HepG2 (cell line): Measurements from ENCODE around the gene ZDHHC19. TPM values are rescaled to one million over a fixed set of nuclear protein-coding genes. Genes with fewer than 3 reads are reported as not detected.

Source experiments
- ATAC-seq: fragments of 200-7000 bp; cut with Tn5 transposase; 3 replicates; pipeline ENCODE4 v1.9.1; 2020; ENCODE audit warnings: mild to moderate bottlenecking, moderate library complexity
- BruUV-seq: library from RNA; stranded (reverse); fragments of 400-500 nt; replicated peaks from 2 replicates; lab custom pipeline; 2021; lab: Mats Ljungman, UMichigan
- CTCF ChIA-PET: fragments of 300-600 bp; formaldehyde crosslinking; extraction: SDS; loops from one replicate; lab custom pipeline; 2021; ENCODE audit warnings: low total read pairs, inconsistent platforms, low intra/inter-chr PET ratio; lab: Yijun Ruan, JAX
- POLR2A ChIA-PET: fragments of 350-600 bp; sonication (Branson Sonifier 250); formaldehyde crosslinking; loops from one replicate; lab custom pipeline; 2020; ENCODE audit warnings: antibody characterized with exemption, inconsistent platforms; lab: Yijun Ruan, JAX
- DNase-seq: peaks from one replicate; pipeline ENCODE4 v3.0.0-alpha.2; 2015; ENCODE audit warnings: low spot score
- FAIRE-seq: peaks from 3 replicates; lab custom pipeline; 2011; peaks lifted over from hg19 to GRCh38; lab: Jason Lieb, UNC
- H2AFZ ChIP-seq: one replicate; pipeline ENCODE4 v1.6.1; 2011; ENCODE audit warnings: low read length, inconsistent platforms
- H3K27ac ChIP-seq: fragments of 300-600 bp; 3 replicates; pipeline ENCODE4 v1.8.0; 2011; ENCODE audit warnings: mixed run types, mild to moderate bottlenecking, mixed read lengths, low read length, inconsistent platforms; ENCODE audit not compliant: insufficient read depth; ENCODE audit errors: extremely low read length
- H3K27me3 ChIP-seq, 2 experiments: fragments of 200-600 bp in 1 of 2; 2 replicates in 1 of 2; 3 replicates in 1 of 2; pipeline versions ENCODE4 v1.6.0 to v1.8.0; 2011; ENCODE audit warnings: low read length in 2 of 2, mild to moderate bottlenecking in 2 of 2, moderate library complexity in 2 of 2, inconsistent platforms in 1 of 2; ENCODE audit not compliant: insufficient read depth in 2 of 2, control insufficient read depth in 1 of 2
- H3K36me3 ChIP-seq, 2 experiments: fragments of 200-600 bp in 1 of 2; replicated peaks in 1 of 2; 2 replicates in 1 of 2; 3 replicates in 1 of 2; pipeline versions ENCODE4 v1.5.1 to v1.8.0; 2011; ENCODE audit warnings: low read length in 2 of 2, inconsistent platforms in 1 of 2; ENCODE audit not compliant: insufficient read depth in 2 of 2, control insufficient read depth in 1 of 2
- H3K4me1 ChIP-seq: 2 replicates; pipeline ENCODE4 v1.5.1; 2012; ENCODE audit warnings: low read length, inconsistent platforms; ENCODE audit not compliant: insufficient read depth
- H3K4me2 ChIP-seq: 2 replicates; pipeline ENCODE4 v1.6.0; 2011; ENCODE audit warnings: low read depth, low read length, inconsistent platforms
- H3K4me3 ChIP-seq, 3 experiments: fragments of 200-600 bp in 1 of 3; sonication (generic), shearing (Covaris generic) in 1 of 3; replicated peaks in 1 of 3; 2 replicates each; pipeline ENCODE4 v1.5.1; 2011 to 2016; ENCODE audit warnings: low read length in 3 of 3, inconsistent platforms in 2 of 3, low read depth in 2 of 3, mild to moderate bottlenecking in 2 of 3, control low read depth in 1 of 3, mixed read lengths in 1 of 3; ENCODE audit not compliant: insufficient read depth in 1 of 3
- H3K79me2 ChIP-seq: one replicate; pipeline ENCODE4 v1.6.1; 2011; ENCODE audit warnings: low read length, inconsistent platforms; ENCODE audit not compliant: insufficient read depth
- H3K9ac ChIP-seq: 2 replicates; pipeline ENCODE4 v1.6.0; 2011; ENCODE audit warnings: mild to moderate bottlenecking, low read depth, low read length, inconsistent platforms; ENCODE audit not compliant: insufficient read depth
- H3K9me3 ChIP-seq: 2 replicates; pipeline ENCODE4 v1.5.1; 2012; ENCODE audit warnings: mild to moderate bottlenecking, low read length
- H4K20me1 ChIP-seq: 2 replicates; pipeline ENCODE4 v1.6.0; 2011; ENCODE audit warnings: inconsistent platforms, mild to moderate bottlenecking, low read length, moderate library complexity; ENCODE audit not compliant: insufficient read depth
- MED8 ChIP-seq: sonication (generic); formaldehyde crosslinking; IDR thresholded peaks from 2 replicates; pipeline ENCODE4 v1.8.1; 2023; ENCODE audit warnings: mild to moderate bottlenecking, missing genetic modification reagents; ENCODE audit not compliant: insufficient replicate concordance
- NR2F1 ChIP-seq, 2 experiments: fragments of 450-650 bp in 1 of 2; formaldehyde crosslinking in 1 of 2; IDR thresholded peaks; 2 replicates each; pipeline versions ENCODE4 v1.5.0 to v1.6.1; 2016 to 2020; ENCODE audit warnings: mild to moderate bottlenecking in 1 of 2, missing compliant biosample characterization in 1 of 2, missing genetic modification reagents in 1 of 2, moderate library complexity in 1 of 2
- ZBTB8A ChIP-seq: sonication (generic); formaldehyde crosslinking; IDR thresholded peaks from 2 replicates; pipeline ENCODE4 v1.4.0; 2020; ENCODE audit warnings: mild to moderate bottlenecking, low read depth, missing genetic modification reagents, borderline replicate concordance
- ZNF160 ChIP-seq: sonication (generic); formaldehyde crosslinking; IDR thresholded peaks from 2 replicates; pipeline ENCODE4 v1.8.0; 2022; ENCODE audit warnings: mild to moderate bottlenecking, inconsistent platforms, missing genetic modification reagents
- ZNF577 ChIP-seq: sonication (generic); formaldehyde crosslinking; IDR thresholded peaks from 2 replicates; pipeline ENCODE4 v1.4.0; 2020; ENCODE audit warnings: mild to moderate bottlenecking, low read depth, missing genetic modification reagents, borderline replicate concordance
- ZNF598 ChIP-seq: sonication (generic); formaldehyde crosslinking; IDR thresholded peaks from 2 replicates; pipeline ENCODE4 v1.5.1; 2020; ENCODE audit warnings: mild to moderate bottlenecking, missing genetic modification reagents, borderline replicate concordance
- ZNF891 ChIP-seq: sonication (generic); formaldehyde crosslinking; IDR thresholded peaks from 2 replicates; pipeline ENCODE4 v1.5.0; 2020; ENCODE audit warnings: mild to moderate bottlenecking, missing genetic modification reagents
- WGBS: methylation state at CpG from one replicate; pipeline ENCODE4 v1.1.6; 2017; ENCODE audit warnings: low lambda C conversion rate; 5-methylcytosine and 5-hydroxymethylcytosine counted together
- in situ Hi-C: cut with HindIII; loops from 2 replicates; pipeline ENCODE4 v1.10.0; 2017; ENCODE audit warnings: low pct_unique_long_range_greater_than_20kb; ENCODE audit not compliant: extremely low pct_ligation_motif_present
- intact Hi-C: fragments of 100-400 bp; cut with micrococcal nuclease; formaldehyde crosslinking; loops from one replicate; pipeline ENCODE4 v1.10.0; 2022; ENCODE audit not compliant: unreplicated experiment
- polyA plus RNA-seq, 8 experiments: library from polyadenylated mRNA; depleted of rRNA in 3 of 8; stranded (reverse) in 7 of 8; unstranded in 1 of 8; fragments of >200 nt; fragmentation: Illumina TruSeq in 4 of 8; extraction: Trizol in 4 of 8; gene quantifications; 2 replicates each; pipeline versions ENCODE4 v1.2.1 to v1.2.3, GENCODE V29; 2011 to 2016; ENCODE audit warnings: low read depth in 4 of 8, missing spikeins in 1 of 8, mixed read lengths in 1 of 8; ENCODE audit not compliant: insufficient read depth in 1 of 8
- total RNA-seq, 5 experiments: library from RNA; depleted of rRNA; stranded (reverse); fragments of >200 nt; fragmentation: Illumina TruSeq; extraction: Trizol; gene quantifications; 2 replicates each; pipeline ENCODE4 v1.2.3, GENCODE V29; 2016; ENCODE audit warnings: low read depth in 1 of 5
- TF ChIP-seq, protein P1 (sequence below): sonication (generic); formaldehyde crosslinking; IDR thresholded peaks from 2 replicates; pipeline ENCODE4 v1.4.0; 2020; ENCODE audit warnings: missing genetic modification reagents, borderline replicate concordance
- TF ChIP-seq, protein P2 (sequence below): sonication (generic); formaldehyde crosslinking; IDR thresholded peaks from 2 replicates; pipeline ENCODE4 v1.8.1; 2023; ENCODE audit warnings: mild to moderate bottlenecking, moderate library complexity, missing genetic modification reagents
- TF ChIP-seq, protein P3 (sequence below): sonication (generic); formaldehyde crosslinking; IDR thresholded peaks from 2 replicates; pipeline ENCODE4 v1.4.0; 2020; ENCODE audit warnings: missing genetic modification reagents, borderline replicate concordance
- TF ChIP-seq, protein P4 (sequence below): sonication (generic); formaldehyde crosslinking; IDR thresholded peaks from 2 replicates; pipeline ENCODE4 v1.5.1; 2020; ENCODE audit warnings: missing genetic modification reagents, mild to moderate bottlenecking, borderline replicate concordance
- TF ChIP-seq, protein P5 (sequence below): IDR thresholded peaks from 2 replicates; pipeline ENCODE4 v1.6.1; 2016; ENCODE audit warnings: low read depth, control low read depth

Gene ZDHHC19
- total and polyA plus RNA-seq, 2 of the 13 experiments (the other 11 are each of a cell fraction or from before 2014, with no cell fraction given), result 0.22 to 0.53 TPM

DNA sequence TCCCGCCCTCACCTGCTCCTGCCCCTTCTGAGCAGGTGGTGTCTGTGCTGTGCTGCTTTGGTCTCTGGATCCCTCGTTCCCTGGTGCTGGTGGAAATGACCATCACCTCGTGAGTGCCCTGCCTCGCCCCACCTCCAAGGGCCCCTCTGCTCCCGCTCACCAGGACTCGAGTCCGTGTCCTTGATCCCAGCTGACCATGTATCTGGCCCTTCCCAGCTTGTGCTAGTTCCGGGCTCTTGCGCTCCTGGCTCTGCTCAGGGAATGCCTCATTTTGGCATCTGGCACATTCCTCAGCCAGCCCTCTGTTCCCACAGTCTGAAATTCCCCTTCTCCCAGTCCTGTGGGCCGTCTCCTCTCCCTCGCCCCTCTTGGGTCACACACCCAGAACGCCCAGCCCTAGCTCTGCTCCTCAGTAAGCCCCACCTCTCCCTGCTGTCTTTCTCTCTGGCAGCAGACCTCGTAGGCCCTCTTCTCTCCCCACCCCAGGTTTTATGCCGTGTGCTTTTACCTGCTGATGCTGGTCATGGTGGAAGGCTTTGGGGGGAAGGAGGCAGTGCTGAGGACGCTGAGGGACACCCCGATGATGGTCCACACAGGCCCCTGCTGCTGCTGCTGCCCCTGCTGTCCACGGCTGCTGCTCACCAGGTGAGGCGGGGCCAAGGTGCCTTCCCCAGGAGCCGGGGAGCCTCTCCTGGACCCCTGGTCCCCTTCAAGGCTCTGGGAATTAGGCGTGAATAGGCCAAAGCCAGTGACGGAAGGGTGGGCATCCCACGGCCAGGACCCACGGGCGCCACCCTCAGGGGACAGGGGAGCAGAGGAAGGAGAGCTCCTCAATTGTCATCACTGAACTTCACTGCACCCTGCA lies 16.7 kb upstream of the ZDHHC19 start (continued):
- TF ChIP-seq NR2F1 (CRISPR knock-in tag; IDR thresholded peaks at IDR 0.05), result peak in 1 of 2 experiments; percentile 61; a peak in 1 of 4 replicates
- TF ChIP-seq, protein P1, sequence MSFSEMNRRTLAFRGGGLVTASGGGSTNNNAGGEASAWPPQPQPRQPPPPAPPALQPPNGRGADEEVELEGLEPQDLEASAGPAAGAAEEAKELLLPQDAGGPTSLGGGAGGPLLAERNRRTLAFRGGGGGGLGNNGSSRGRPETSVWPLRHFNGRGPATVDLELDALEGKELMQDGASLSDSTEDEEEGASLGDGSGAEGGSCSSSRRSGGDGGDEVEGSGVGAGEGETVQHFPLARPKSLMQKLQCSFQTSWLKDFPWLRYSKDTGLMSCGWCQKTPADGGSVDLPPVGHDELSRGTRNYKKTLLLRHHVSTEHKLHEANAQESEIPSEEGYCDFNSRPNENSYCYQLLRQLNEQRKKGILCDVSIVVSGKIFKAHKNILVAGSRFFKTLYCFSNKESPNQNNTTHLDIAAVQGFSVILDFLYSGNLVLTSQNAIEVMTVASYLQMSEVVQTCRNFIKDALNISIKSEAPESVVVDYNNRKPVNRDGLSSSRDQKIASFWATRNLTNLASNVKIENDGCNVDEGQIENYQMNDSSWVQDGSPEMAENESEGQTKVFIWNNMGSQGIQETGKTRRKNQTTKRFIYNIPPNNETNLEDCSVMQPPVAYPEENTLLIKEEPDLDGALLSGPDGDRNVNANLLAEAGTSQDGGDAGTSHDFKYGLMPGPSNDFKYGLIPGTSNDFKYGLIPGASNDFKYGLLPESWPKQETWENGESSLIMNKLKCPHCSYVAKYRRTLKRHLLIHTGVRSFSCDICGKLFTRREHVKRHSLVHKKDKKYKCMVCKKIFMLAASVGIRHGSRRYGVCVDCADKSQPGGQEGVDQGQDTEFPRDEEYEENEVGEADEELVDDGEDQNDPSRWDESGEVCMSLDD (CRISPR knock-in tag), result no peak
- TF ChIP-seq, protein P2, sequence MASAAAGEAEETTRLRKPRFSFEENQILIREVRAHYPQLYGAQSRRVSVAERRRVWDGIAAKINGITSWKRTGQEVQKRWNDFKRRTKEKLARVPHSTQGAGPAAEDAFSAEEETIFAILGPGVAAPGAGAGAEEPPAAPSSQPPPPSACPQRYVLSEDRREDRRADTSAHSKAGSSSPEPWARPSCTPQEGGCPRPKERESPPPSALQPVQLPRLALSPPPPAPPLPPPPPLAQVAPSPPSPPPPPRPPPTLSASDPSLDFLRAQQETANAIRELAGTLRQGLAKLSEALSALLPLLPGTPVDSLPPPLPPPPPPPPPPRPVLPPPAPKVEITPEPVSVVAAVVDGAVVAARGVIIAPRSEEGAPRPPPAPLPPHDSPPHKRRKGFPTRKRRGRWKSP, result peak; percentile 61; the same call in 1 of the 2 replicates

DNA sequence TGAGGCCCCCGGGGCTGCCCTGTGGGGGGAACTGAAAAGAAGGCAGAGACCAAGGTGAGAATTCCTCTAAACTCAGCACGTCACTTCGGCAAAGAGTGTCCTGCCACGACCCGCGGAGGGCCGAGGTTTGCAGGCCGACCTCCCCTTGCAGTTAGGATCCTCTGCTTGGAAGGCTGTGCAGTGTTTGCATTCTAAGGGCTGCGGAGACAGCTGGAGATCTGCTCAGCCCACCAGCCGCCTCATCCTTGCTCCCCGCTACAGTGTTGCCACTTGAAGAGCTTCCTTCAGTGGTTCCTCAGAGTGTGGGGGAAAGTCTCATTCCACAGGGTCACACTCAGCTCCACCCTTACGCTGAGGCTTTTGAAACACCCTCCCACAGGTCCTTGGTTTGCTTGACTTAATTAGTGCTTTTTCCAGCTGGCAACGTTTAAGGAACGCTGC lies 15.9 kb upstream of the ZDHHC19 start:
- in situ Hi-C loops, result no loop called here
- POLR2A ChIA-PET, result interaction anchor here (0.6 to 1.7 kb wide), 2 partner anchors 12 to 14 kb away, joined by 3 to 13 read pairs; partner anchors contain the start of gene SLC51A
- TF ChIP-seq ZNF160 (CRISPR knock-in tag) (peak; percentile 25; the same call in 1 of the 2 replicates), ZNF598 (CRISPR knock-in tag) (0 out of 2 replicates have a peak, but pooled peaks have one; percentile 35), ZNF577 (CRISPR knock-in tag) (no peak), ZNF891 (CRISPR knock-in tag) (no peak), ZBTB8A (CRISPR knock-in tag) (no peak), MED8 (CRISPR knock-in tag) (no peak)
- TF ChIP-seq, protein P3, sequence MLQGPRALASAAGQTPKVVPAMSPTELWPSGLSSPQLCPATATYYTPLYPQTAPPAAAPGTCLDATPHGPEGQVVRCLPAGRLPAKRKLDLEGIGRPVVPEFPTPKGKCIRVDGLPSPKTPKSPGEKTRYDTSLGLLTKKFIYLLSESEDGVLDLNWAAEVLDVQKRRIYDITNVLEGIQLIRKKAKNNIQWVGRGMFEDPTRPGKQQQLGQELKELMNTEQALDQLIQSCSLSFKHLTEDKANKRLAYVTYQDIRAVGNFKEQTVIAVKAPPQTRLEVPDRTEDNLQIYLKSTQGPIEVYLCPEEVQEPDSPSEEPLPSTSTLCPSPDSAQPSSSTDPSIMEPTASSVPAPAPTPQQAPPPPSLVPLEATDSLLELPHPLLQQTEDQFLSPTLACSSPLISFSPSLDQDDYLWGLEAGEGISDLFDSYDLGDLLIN (CRISPR knock-in tag), result no peak
- TF ChIP-seq, protein P4, sequence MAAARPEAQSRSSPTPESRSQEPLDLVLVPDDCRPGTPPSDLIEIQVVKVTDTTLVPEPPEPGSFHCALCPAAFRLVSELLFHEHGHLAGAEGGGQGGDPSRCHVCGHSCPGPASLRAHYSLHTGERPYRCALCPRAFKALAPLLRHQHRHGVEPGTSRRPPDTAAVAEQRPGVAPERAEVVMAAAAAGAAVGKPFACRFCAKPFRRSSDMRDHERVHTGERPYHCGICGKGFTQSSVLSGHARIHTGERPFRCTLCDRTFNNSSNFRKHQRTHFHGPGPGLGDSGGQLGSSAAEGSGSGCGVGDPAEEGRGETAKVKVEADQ (CRISPR knock-in tag), result 0 out of 2 replicates have a peak, but pooled peaks have one; percentile 61
- TF ChIP-seq, protein P5, sequence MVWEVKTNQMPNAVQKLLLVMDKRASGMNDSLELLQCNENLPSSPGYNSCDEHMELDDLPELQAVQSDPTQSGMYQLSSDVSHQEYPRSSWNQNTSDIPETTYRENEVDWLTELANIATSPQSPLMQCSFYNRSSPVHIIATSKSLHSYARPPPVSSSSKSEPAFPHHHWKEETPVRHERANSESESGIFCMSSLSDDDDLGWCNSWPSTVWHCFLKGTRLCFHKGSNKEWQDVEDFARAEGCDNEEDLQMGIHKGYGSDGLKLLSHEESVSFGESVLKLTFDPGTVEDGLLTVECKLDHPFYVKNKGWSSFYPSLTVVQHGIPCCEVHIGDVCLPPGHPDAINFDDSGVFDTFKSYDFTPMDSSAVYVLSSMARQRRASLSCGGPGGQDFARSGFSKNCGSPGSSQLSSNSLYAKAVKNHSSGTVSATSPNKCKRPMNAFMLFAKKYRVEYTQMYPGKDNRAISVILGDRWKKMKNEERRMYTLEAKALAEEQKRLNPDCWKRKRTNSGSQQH (CRISPR knock-in tag), result no peak

More for the DNA sequence above, 15.9 kb upstream of the ZDHHC19 start:
- Histone ChIP-seq H3K4me2 (peak overlapping the region; percentile 52), H2AFZ (no peak overlapping the region), H4K20me1 (no peaks in the 10 kb centered on the region), H3K4me3 (no peak overlapping the region), H3K79me2 (no peaks in the 10 kb centered on the region), H3K9me3 (no peaks in the 10 kb centered on the region), H3K27ac (peak overlapping the region; percentile 45), H3K9ac (no peak overlapping the region), H3K4me1 (peaks cover 40% of the 10 kb centered on the region), H3K36me3 (no peaks in the 10 kb centered on the region; a peak in 1 of 5 replicates), H3K27me3 (no peaks in the 10 kb centered on the region)
- no peak for FAIRE-seq
- CTCF ChIA-PET, result no interaction called here
- ATAC-seq, result peak; percentile 15
- WGBS, result 88% methylated on average over 8 of the region's 14 CpGs
- DNase-seq, result no peak
- intact Hi-C loops, result no loop called here
- BruUV-seq, result no TSS peak
